K562 (cell line): Measurements from ENCODE around the gene BMP10. TPM values are rescaled to one million over a fixed set of nuclear protein-coding genes. Genes with fewer than 3 reads are reported as not detected.

ENCODE experiments used
- CBX5 ChIP-seq: IDR thresholded peaks from 2 replicates; pipeline ENCODE4 v1.6.1; 2014; ENCODE audit warnings: low read depth, borderline replicate concordance
- ELF4 ChIP-seq: fragments of 450-650 bp; formaldehyde crosslinking; IDR thresholded peaks from 2 replicates; pipeline ENCODE4 v1.4.0; 2022; ENCODE audit warnings: missing genetic modification characterization
- ZNF354B ChIP-seq: fragments of 250-450 bp; sonication (Bioruptor Pico); IDR thresholded peaks from 2 replicates; pipeline ENCODE4 v1.4.0; 2020
- polyA plus RNA-seq, 8 experiments: library from polyadenylated mRNA; depleted of rRNA in 4 of 8; stranded (reverse) in 5 of 8; unstranded in 3 of 8; fragments of >200 nt; fragmentation: Nextera tagmentation in 2 of 8; fragmentation: Illumina TruSeq in 1 of 8; extraction: Ambion mirVana in 2 of 8; extraction: Trizol in 1 of 8; gene quantifications; 2 replicates each; pipeline versions ENCODE4 v1.2.1 to v1.2.3, GENCODE V29; 2011 to 2014; ENCODE audit warnings: inconsistent platforms in 1 of 8, missing spikeins in 1 of 8
- total RNA-seq, 7 experiments: library from RNA; depleted of rRNA in 6 of 7; stranded (reverse); fragments of >200 nt in 6 of 7; fragmentation: Illumina TruSeq in 2 of 7; extraction: Trizol in 2 of 7; gene quantifications; 2 replicates each; pipeline versions ENCODE4 v1.2.1 to v1.2.3, GENCODE V29; 2011 to 2021; ENCODE audit warnings: low replicate concordance in 1 of 7
- TF ChIP-seq, protein P1 (sequence below), 2 experiments: fragments of 450-650 bp; formaldehyde crosslinking in 1 of 2; IDR thresholded peaks; 2 replicates each; pipeline versions ENCODE4 v1.4.0 to v1.6.1; 2014 to 2020; ENCODE audit warnings: mild to moderate bottlenecking in 2 of 2, borderline replicate concordance in 1 of 2, low read depth in 1 of 2
- TF ChIP-seq, protein P2 (sequence below): sonication (generic); formaldehyde crosslinking; IDR thresholded peaks from 2 replicates; pipeline ENCODE4 v1.8.1; 2022; ENCODE audit warnings: missing genetic modification reagents

The BMP10 gene
- total and polyA plus RNA-seq, 9 of the 15 experiments (the other 6 are each of a cell fraction or from before 2014, with no cell fraction given) = 0.11 to 0.91 (median 0.43) TPM

DNA sequence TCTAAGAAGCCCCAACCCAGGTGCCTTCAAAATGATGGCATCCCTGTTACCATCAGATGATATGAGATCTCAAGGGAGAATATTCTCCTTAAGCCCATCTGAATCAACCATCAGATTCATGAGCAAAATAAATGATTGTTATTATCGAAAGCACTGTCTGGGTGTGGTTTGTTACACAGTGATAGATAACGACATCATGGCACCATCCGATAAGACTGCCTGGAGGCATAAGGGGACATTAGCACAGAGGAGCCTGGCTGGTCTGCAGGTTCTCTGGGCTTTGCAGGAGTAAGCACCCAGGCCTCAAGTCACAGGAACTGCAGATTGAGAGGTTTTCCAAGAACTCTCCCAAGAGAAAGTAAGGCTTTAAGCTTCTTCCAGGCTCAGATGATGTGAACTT, 15.6 kb downstream of the BMP10 start (continued):
- TF ChIP-seq, protein P1, sequence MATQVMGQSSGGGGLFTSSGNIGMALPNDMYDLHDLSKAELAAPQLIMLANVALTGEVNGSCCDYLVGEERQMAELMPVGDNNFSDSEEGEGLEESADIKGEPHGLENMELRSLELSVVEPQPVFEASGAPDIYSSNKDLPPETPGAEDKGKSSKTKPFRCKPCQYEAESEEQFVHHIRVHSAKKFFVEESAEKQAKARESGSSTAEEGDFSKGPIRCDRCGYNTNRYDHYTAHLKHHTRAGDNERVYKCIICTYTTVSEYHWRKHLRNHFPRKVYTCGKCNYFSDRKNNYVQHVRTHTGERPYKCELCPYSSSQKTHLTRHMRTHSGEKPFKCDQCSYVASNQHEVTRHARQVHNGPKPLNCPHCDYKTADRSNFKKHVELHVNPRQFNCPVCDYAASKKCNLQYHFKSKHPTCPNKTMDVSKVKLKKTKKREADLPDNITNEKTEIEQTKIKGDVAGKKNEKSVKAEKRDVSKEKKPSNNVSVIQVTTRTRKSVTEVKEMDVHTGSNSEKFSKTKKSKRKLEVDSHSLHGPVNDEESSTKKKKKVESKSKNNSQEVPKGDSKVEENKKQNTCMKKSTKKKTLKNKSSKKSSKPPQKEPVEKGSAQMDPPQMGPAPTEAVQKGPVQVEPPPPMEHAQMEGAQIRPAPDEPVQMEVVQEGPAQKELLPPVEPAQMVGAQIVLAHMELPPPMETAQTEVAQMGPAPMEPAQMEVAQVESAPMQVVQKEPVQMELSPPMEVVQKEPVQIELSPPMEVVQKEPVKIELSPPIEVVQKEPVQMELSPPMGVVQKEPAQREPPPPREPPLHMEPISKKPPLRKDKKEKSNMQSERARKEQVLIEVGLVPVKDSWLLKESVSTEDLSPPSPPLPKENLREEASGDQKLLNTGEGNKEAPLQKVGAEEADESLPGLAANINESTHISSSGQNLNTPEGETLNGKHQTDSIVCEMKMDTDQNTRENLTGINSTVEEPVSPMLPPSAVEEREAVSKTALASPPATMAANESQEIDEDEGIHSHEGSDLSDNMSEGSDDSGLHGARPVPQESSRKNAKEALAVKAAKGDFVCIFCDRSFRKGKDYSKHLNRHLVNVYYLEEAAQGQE (IDR thresholded peaks at IDR 0.05; ENCODE audit: borderline replicate concordance) = no peak
- TF ChIP-seq, protein P1 (CRISPR knock-in tag; IDR thresholded peaks at IDR 0.05; ENCODE audit: low read depth) = no peak
- TF ChIP-seq ELF4 (CRISPR knock-in tag) (no peak), CBX5 (no peak), ZNF354B (CRISPR knock-in tag) (no peak)
- TF ChIP-seq, protein P2, sequence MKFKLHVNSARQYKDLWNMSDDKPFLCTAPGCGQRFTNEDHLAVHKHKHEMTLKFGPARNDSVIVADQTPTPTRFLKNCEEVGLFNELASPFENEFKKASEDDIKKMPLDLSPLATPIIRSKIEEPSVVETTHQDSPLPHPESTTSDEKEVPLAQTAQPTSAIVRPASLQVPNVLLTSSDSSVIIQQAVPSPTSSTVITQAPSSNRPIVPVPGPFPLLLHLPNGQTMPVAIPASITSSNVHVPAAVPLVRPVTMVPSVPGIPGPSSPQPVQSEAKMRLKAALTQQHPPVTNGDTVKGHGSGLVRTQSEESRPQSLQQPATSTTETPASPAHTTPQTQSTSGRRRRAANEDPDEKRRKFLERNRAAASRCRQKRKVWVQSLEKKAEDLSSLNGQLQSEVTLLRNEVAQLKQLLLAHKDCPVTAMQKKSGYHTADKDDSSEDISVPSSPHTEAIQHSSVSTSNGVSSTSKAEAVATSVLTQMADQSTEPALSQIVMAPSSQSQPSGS (CRISPR knock-in tag) = no peak
- TF ChIP-seq, all 486 proteins: peak for 17
